Calu3 (cell line): Measurements from ENCODE around the gene SELENOM. TPM values are rescaled to one million over a fixed set of nuclear protein-coding genes. Genes with fewer than 3 reads are reported as not detected.

Experiments
- BruUV-seq: library from RNA; stranded (reverse); fragments of 400-500 nt; replicated peaks from 2 replicates; lab custom pipeline; 2021; lab: Mats Ljungman, UMichigan
- CTCF ChIA-PET: fragments of 300-600 bp; sonication (Branson Sonifier 250); formaldehyde crosslinking; loops from one replicate; lab custom pipeline; 2022; ENCODE audit warnings: antibody characterized with exemption; lab: Charles Lee
- DNase-seq: peaks from one replicate; pipeline ENCODE4 v3.0.0; 2022
- H3K27ac Mint-ChIP-seq: one replicate; pipeline ENCODE4 v1.8.0; 2022; ENCODE audit warnings: mixed read lengths; ENCODE audit not compliant: unreplicated experiment
- H3K27me3 Mint-ChIP-seq: one replicate; pipeline ENCODE4 v1.8.0; 2022; ENCODE audit warnings: mixed read lengths; ENCODE audit not compliant: unreplicated experiment
- H3K36me3 Mint-ChIP-seq: one replicate; pipeline ENCODE4 v1.8.0; 2022; ENCODE audit warnings: mild to moderate bottlenecking, moderate library complexity, mixed read lengths; ENCODE audit not compliant: insufficient read depth, unreplicated experiment
- H3K4me1 Mint-ChIP-seq: one replicate; pipeline ENCODE4 v1.8.0; 2022; ENCODE audit warnings: mild to moderate bottlenecking, low read depth, mixed read lengths; ENCODE audit not compliant: unreplicated experiment
- H3K4me3 Mint-ChIP-seq: one replicate; pipeline ENCODE4 v1.8.0; 2022; ENCODE audit warnings: mild to moderate bottlenecking, low read depth, moderate library complexity, mixed read lengths; ENCODE audit not compliant: unreplicated experiment
- H3K9me3 Mint-ChIP-seq: one replicate; pipeline ENCODE4 v1.8.0; 2022; ENCODE audit warnings: low read depth, mixed read lengths; ENCODE audit not compliant: unreplicated experiment
- CTCF ChIP-seq: fragments of 200-600 bp; IDR thresholded peaks from one replicate; pipeline ENCODE4 v1.8.0; 2022; ENCODE audit warnings: antibody characterized with exemption; ENCODE audit not compliant: unreplicated experiment
- intact Hi-C: fragments of 100-400 bp; cut with micrococcal nuclease; formaldehyde crosslinking; loops from one replicate; pipeline ENCODE4 v1.10.0; 2022; ENCODE audit not compliant: unreplicated experiment
- total RNA-seq: library from RNA; stranded (reverse); gene quantifications from 2 replicates; pipeline ENCODE4 v1.2.3, GENCODE V29; 2022

SELENOM gene
- total RNA-seq, 1 experiment from 2014 or later: not detected

- peaks cover 8% of the 10 kb centered on the region for H3K4me1 Mint-ChIP-seq
- peaks cover 22% of the 10 kb centered on the region for H3K36me3 Mint-ChIP-seq
- no peaks in the 10 kb centered on the region for H3K9me3 Mint-ChIP-seq
- intact Hi-C loops: no loop called here
- TF ChIP-seq CTCF: no peak
- H3K27ac Mint-ChIP-seq: no peak overlapping the region
- no peak for DNase-seq
- BruUV-seq: no TSS peak
- H3K4me3 Mint-ChIP-seq: no peak overlapping the region
- CTCF ChIA-PET: interaction anchor here (1.1 kb wide), 1 partner anchor 30 kb away, joined by 6 read pairs; no protein-coding TSS in a partner anchor
- no peaks in the 10 kb centered on the region for H3K27me3 Mint-ChIP-seq
Observed at GRCh38 chr22:31100762-31101525, 6.4 kb downstream of the SELENOM start.

GRCh38 chr22:31099841-31100761, 7.3 kb downstream of the SELENOM start:
- BruUV-seq: no TSS peak
- H3K9me3 Mint-ChIP-seq: no peaks in the 10 kb centered on the region
- peaks cover 22% of the 10 kb centered on the region for H3K36me3 Mint-ChIP-seq
- H3K4me1 Mint-ChIP-seq: peaks cover 8% of the 10 kb centered on the region
- intact Hi-C loops: no loop called here
- H3K27me3 Mint-ChIP-seq: no peaks in the 10 kb centered on the region
- H3K27ac Mint-ChIP-seq: no peak overlapping the region
- no peak for DNase-seq
- no peak overlapping the region for H3K4me3 Mint-ChIP-seq
- TF ChIP-seq CTCF: no peak
- CTCF ChIA-PET: no interaction called here

- BruUV-seq: no TSS peak
- Mint-ChIP-seq H3K27ac (no peak overlapping the region), H3K4me1 (peaks cover 8% of the 10 kb centered on the region), H3K27me3 (no peaks in the 10 kb centered on the region), H3K4me3 (no peak overlapping the region), H3K9me3 (no peaks in the 10 kb centered on the region), H3K36me3 (peaks cover 19% of the 10 kb centered on the region)
- TF ChIP-seq CTCF: no peak
- intact Hi-C loops: no loop called here
- no peak for DNase-seq
- CTCF ChIA-PET: no interaction called here
Observed at GRCh38 chr22:31099386-31099785, 8.0 kb downstream of the SELENOM start.

GRCh38 chr22:31098632-31099110, 8.7 kb downstream of the SELENOM start:
- no peak overlapping the region for H3K27ac Mint-ChIP-seq
- DNase-seq: no peak
- no TSS peak for BruUV-seq
- intact Hi-C loops: no loop called here
- peaks cover 16% of the 10 kb centered on the region for H3K36me3 Mint-ChIP-seq
- CTCF ChIA-PET: no interaction called here
- no peak overlapping the region for H3K4me3 Mint-ChIP-seq
- no peak for TF ChIP-seq CTCF
- H3K27me3 Mint-ChIP-seq: no peaks in the 10 kb centered on the region
- peaks cover 8% of the 10 kb centered on the region for H3K4me1 Mint-ChIP-seq
- no peaks in the 10 kb centered on the region for H3K9me3 Mint-ChIP-seq
